ENCODE results near the gene ENG. TPM values are rescaled to one million over a fixed set of nuclear protein-coding genes. Genes with fewer than 3 reads are reported as not detected.

Gene ENG
- total RNA-seq, 2 experiments from 2014 or later = 18.4 to 21.3 TPM

GRCh38 chr9:127818574-127818973 lies 35.9 kb downstream of the ENG start:
- CTCF ChIA-PET = interaction anchor here (4.4 kb wide), 1 partner anchor 51 kb away, joined by 17 read pairs; no protein-coding TSS in a partner anchor
- H3K36me3 Mint-ChIP-seq = peaks cover 6% of the 10 kb centered on the region
- no peak overlapping the region for H3K27ac Mint-ChIP-seq
- H3K4me1 Mint-ChIP-seq = no peaks in the 10 kb centered on the region
- no peaks in the 10 kb centered on the region for H3K9me3 Mint-ChIP-seq (ENCODE audit: low read depth)
- DNase-seq (no peak), ATAC-seq (no peak)
- H3K27me3 Mint-ChIP-seq = no peaks in the 10 kb centered on the region
- no peak overlapping the region for H3K4me3 Mint-ChIP-seq

GRCh38 chr9:127817881-127818434 lies 36.5 kb downstream of the ENG start:
- DNase-seq = no peak
- Mint-ChIP-seq H3K4me1 (no peaks in the 10 kb centered on the region), H3K9me3 (ENCODE audit: low read depth) (no peaks in the 10 kb centered on the region), H3K27ac (no peak overlapping the region), H3K4me3 (no peak overlapping the region), H3K36me3 (peaks cover 6% of the 10 kb centered on the region), H3K27me3 (no peaks in the 10 kb centered on the region)
- CTCF ChIA-PET = interaction anchor here (4.4 kb wide), 1 partner anchor 52 kb away, joined by 17 read pairs; no protein-coding TSS in a partner anchor
- ATAC-seq = no peak

GRCh38 chr9:127816728-127817127 lies 37.7 kb downstream of the ENG start:
- CTCF ChIA-PET = interaction anchor here (4.4 kb wide), 1 partner anchor 53 kb away, joined by 17 read pairs; no protein-coding TSS in a partner anchor

GRCh38 chr9:127816362-127816725 lies 38.1 kb downstream of the ENG start:
- no peak for ATAC-seq
- peaks cover 9% of the 10 kb centered on the region for H3K36me3 Mint-ChIP-seq
- no peaks in the 10 kb centered on the region for H3K27me3 Mint-ChIP-seq
- H3K27ac Mint-ChIP-seq = no peak overlapping the region
- H3K9me3 Mint-ChIP-seq (ENCODE audit: low read depth) = no peaks in the 10 kb centered on the region
- no peak overlapping the region for H3K4me3 Mint-ChIP-seq
- DNase-seq = no peak
- CTCF ChIA-PET = no interaction called here
- H3K4me1 Mint-ChIP-seq = no peaks in the 10 kb centered on the region

More at GRCh38 chr9:127816728-127817127, 37.7 kb downstream of the ENG start:
- no peak for ATAC-seq
- H3K4me1 Mint-ChIP-seq = no peaks in the 10 kb centered on the region
- no peaks in the 10 kb centered on the region for H3K27me3 Mint-ChIP-seq
- no peak for DNase-seq
- H3K36me3 Mint-ChIP-seq = peaks cover 8% of the 10 kb centered on the region
- no peak overlapping the region for H3K4me3 Mint-ChIP-seq
- no peaks in the 10 kb centered on the region for H3K9me3 Mint-ChIP-seq (ENCODE audit: low read depth)
- H3K27ac Mint-ChIP-seq = no peak overlapping the region

GRCh38 chr9:127815512-127816361 lies 38.7 kb downstream of the ENG start:
- DNase-seq (no peak), ATAC-seq (no peak)
- no peak overlapping the region for H3K4me3 Mint-ChIP-seq
- H3K36me3 Mint-ChIP-seq = peaks cover 10% of the 10 kb centered on the region
- no peaks in the 10 kb centered on the region for H3K27me3 Mint-ChIP-seq
- H3K9me3 Mint-ChIP-seq (ENCODE audit: low read depth) = no peaks in the 10 kb centered on the region
- no peaks in the 10 kb centered on the region for H3K4me1 Mint-ChIP-seq
- CTCF ChIA-PET = interaction anchor here (1.4 kb wide), 1 partner anchor 55 kb away, joined by 5 read pairs; no protein-coding TSS in a partner anchor
- H3K27ac Mint-ChIP-seq = no peak overlapping the region

- Mint-ChIP-seq H3K36me3 (peaks cover 15% of the 10 kb centered on the region), H3K27me3 (no peaks in the 10 kb centered on the region), H3K4me1 (no peaks in the 10 kb centered on the region), H3K4me3 (no peak overlapping the region), H3K9me3 (ENCODE audit: low read depth) (no peaks in the 10 kb centered on the region), H3K27ac (no peak overlapping the region)
- CTCF ChIA-PET = interaction anchor here (1.4 kb wide), 1 partner anchor 55 kb away, joined by 5 read pairs; no protein-coding TSS in a partner anchor
- ATAC-seq = no peak
- DNase-seq = no peak
These were observed 39.6 kb downstream of the ENG start for GRCh38 chr9:127814619-127815511.

- Mint-ChIP-seq H3K36me3 (peaks cover 22% of the 10 kb centered on the region), H3K4me3 (no peak overlapping the region), H3K9me3 (ENCODE audit: low read depth) (no peaks in the 10 kb centered on the region), H3K27ac (no peak overlapping the region), H3K27me3 (no peaks in the 10 kb centered on the region), H3K4me1 (no peaks in the 10 kb centered on the region)
- DNase-seq (no peak), ATAC-seq (no peak)
- CTCF ChIA-PET = no interaction called here
These were observed 40.7 kb downstream of the ENG start for GRCh38 chr9:127813686-127814226.

- CTCF ChIA-PET = no interaction called here
- Mint-ChIP-seq H3K27ac (no peak overlapping the region), H3K9me3 (ENCODE audit: low read depth) (no peaks in the 10 kb centered on the region), H3K27me3 (no peaks in the 10 kb centered on the region), H3K4me3 (no peak overlapping the region), H3K36me3 (peaks cover 20% of the 10 kb centered on the region), H3K4me1 (no peaks in the 10 kb centered on the region)
- ATAC-seq = no peak
- no peak for DNase-seq
These were observed 41.4 kb downstream of the ENG start for GRCh38 chr9:127812936-127813675.

- no peaks in the 10 kb centered on the region for H3K27me3 Mint-ChIP-seq
- no peak for DNase-seq
- CTCF ChIA-PET = interaction anchor here (1.3 kb wide), 1 partner anchor 57 kb away, joined by 3 read pairs; no protein-coding TSS in a partner anchor
- no peak overlapping the region for H3K4me3 Mint-ChIP-seq
- H3K4me1 Mint-ChIP-seq = no peaks in the 10 kb centered on the region
- H3K36me3 Mint-ChIP-seq = peaks cover 24% of the 10 kb centered on the region
- no peak overlapping the region for H3K27ac Mint-ChIP-seq
- ATAC-seq = no peak
- no peaks in the 10 kb centered on the region for H3K9me3 Mint-ChIP-seq (ENCODE audit: low read depth)
These were observed 42.4 kb downstream of the ENG start for GRCh38 chr9:127812011-127812410.

- ATAC-seq = no peak
- no peak for DNase-seq
- CTCF ChIA-PET = no interaction called here
- peaks cover 2% of the 10 kb centered on the region for H3K4me1 Mint-ChIP-seq
- H3K9me3 Mint-ChIP-seq (ENCODE audit: low read depth) = no peaks in the 10 kb centered on the region
- no peaks in the 10 kb centered on the region for H3K27me3 Mint-ChIP-seq
- H3K36me3 Mint-ChIP-seq = peaks cover 28% of the 10 kb centered on the region
- H3K27ac Mint-ChIP-seq = no peak overlapping the region
- H3K4me3 Mint-ChIP-seq = no peak overlapping the region
These were observed 43.9 kb downstream of the ENG start for GRCh38 chr9:127810378-127811187.

GRCh38 chr9:127809540-127810377 lies 44.7 kb downstream of the ENG start:
- H3K4me1 Mint-ChIP-seq = peaks cover 2% of the 10 kb centered on the region
- H3K4me3 Mint-ChIP-seq = no peak overlapping the region
- peaks cover 28% of the 10 kb centered on the region for H3K36me3 Mint-ChIP-seq
- DNase-seq (no peak), ATAC-seq (no peak)
- no peaks in the 10 kb centered on the region for H3K27me3 Mint-ChIP-seq
- CTCF ChIA-PET = interaction anchor here (0.6 kb wide), 1 partner anchor 60 kb away, joined by 3 read pairs; no protein-coding TSS in a partner anchor
- H3K9me3 Mint-ChIP-seq (ENCODE audit: low read depth) = no peaks in the 10 kb centered on the region
- H3K27ac Mint-ChIP-seq = no peak overlapping the region

Measured in activated CD8-positive, alpha-beta memory T cell treated with anti-CD3 and anti-CD28 coated beads, Interleukin-2, amount 10 ng/mL, durations not matched to agents 7 days and 5 days (primary cell).